OCI-LY3 (cell line): Measurements from ENCODE around the gene SLC4A5.

ENCODE experiments used
- H2AFZ ChIP-seq: fragments of 200-600, 300-600 bp; shearing (Covaris generic); 2 replicates; pipeline ENCODE4 v1.6.0; 2014; ENCODE audit warnings: antibody characterized with exemption, low read depth, low read length
- H3K27ac ChIP-seq: fragments of 200-600, 300-600 bp; sonication (generic); 2 replicates; pipeline ENCODE4 v1.5.1; 2014; ENCODE audit warnings: mild to moderate bottlenecking, low read length, moderate library complexity, mixed read lengths
- H3K27me3 ChIP-seq: fragments of 200-600, 300-600 bp; sonication (generic); 2 replicates; pipeline ENCODE4 v1.6.1; 2014; ENCODE audit warnings: low read depth, low read length, mixed read lengths
- H3K36me3 ChIP-seq: fragments of 200-600, 300-600 bp; sonication (generic); replicated peaks from 2 replicates; pipeline ENCODE3; 2014; ENCODE audit warnings: low read depth, low read length, mixed read lengths
- H3K4me1 ChIP-seq: fragments of 300-600, 200-600 bp; sonication (generic); 2 replicates; pipeline ENCODE4 v1.6.1; 2014; ENCODE audit warnings: low read length, mixed read lengths
- H3K4me2 ChIP-seq: fragments of 200-600, 300-600 bp; sonication (generic); 2 replicates; pipeline ENCODE4 v1.6.1; 2014; ENCODE audit warnings: low read length, mixed read lengths
- H3K4me3 ChIP-seq: fragments of 300-600, 200-600 bp; sonication (generic); 2 replicates; pipeline ENCODE4 v1.5.1; 2014; ENCODE audit warnings: antibody characterized with exemption, mild to moderate bottlenecking, low read length, moderate library complexity
- H3K79me2 ChIP-seq: fragments of 300-600, 200-600 bp; shearing (Covaris generic); 2 replicates; pipeline ENCODE4 v1.6.1; 2014; ENCODE audit warnings: mild to moderate bottlenecking, low read length, mixed read lengths
- H3K9ac ChIP-seq: fragments of 300-600, 200-600 bp; shearing (Covaris generic); 2 replicates; pipeline ENCODE4 v1.6.0; 2014; ENCODE audit warnings: mild to moderate bottlenecking, low read length, moderate library complexity
- H3K9me3 ChIP-seq: fragments of 200-600, 300-600 bp; shearing (Covaris generic); 2 replicates; pipeline ENCODE4 v1.6.1; 2014; ENCODE audit warnings: low read length, mixed read lengths; ENCODE audit not compliant: insufficient read depth
- H4K20me1 ChIP-seq: fragments of 200-600, 300-600 bp; sonication (generic); 2 replicates; pipeline ENCODE4 v1.6.1; 2016; ENCODE audit warnings: low read length, mixed read lengths; ENCODE audit not compliant: insufficient read depth
- EZH2phosphoT487 ChIP-seq: fragments of 200-600 bp; shearing (Covaris generic); IDR thresholded peaks from 2 replicates; pipeline ENCODE4 v1.6.1; 2018; ENCODE audit warnings: antibody characterized with exemption, mixed run types, low read depth
- TF ChIP-seq, protein P1 (sequence below): fragments of 200-600, 300-600 bp; sonication (generic); IDR thresholded peaks from 2 replicates; pipeline ENCODE4 v1.5.1; 2014; ENCODE audit warnings: antibody characterized with exemption, low read length, low read depth

Gene SLC4A5

DNA sequence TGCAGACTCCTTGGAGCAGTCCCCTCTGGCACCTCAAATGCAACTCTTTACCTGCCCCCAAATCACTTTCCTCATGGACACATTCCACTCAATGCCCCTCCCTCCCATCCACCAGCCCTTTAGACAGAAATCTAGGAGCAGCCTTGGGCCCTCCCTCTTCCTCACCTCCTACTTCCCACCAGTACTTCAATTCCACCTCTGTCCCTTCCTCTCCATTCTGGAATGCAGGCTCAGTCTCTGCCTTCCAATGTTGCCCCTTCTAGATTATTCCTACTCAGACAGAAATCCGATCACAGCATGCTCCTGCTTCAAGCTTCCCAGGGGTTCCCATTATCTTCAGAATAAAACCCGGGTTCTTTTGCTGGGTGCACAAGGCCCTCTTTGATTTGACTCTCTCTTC lies 82.7 kb downstream of the SLC4A5 start:
- H3K4me2 ChIP-seq, result no peak overlapping the region
- H4K20me1 ChIP-seq, result no peaks in the 10 kb centered on the region
- no peak overlapping the region for H2AFZ ChIP-seq
- no peaks in the 10 kb centered on the region for H3K4me1 ChIP-seq
- H3K9me3 ChIP-seq, result no peaks in the 10 kb centered on the region
- H3K27me3 ChIP-seq, result no peaks in the 10 kb centered on the region
- H3K79me2 ChIP-seq, result no peaks in the 10 kb centered on the region
- no peak overlapping the region for H3K4me3 ChIP-seq
- no peak overlapping the region for H3K27ac ChIP-seq
- no peak overlapping the region for H3K9ac ChIP-seq
- H3K36me3 ChIP-seq, result peaks cover 34% of the 10 kb centered on the region
- TF ChIP-seq, protein P1, sequence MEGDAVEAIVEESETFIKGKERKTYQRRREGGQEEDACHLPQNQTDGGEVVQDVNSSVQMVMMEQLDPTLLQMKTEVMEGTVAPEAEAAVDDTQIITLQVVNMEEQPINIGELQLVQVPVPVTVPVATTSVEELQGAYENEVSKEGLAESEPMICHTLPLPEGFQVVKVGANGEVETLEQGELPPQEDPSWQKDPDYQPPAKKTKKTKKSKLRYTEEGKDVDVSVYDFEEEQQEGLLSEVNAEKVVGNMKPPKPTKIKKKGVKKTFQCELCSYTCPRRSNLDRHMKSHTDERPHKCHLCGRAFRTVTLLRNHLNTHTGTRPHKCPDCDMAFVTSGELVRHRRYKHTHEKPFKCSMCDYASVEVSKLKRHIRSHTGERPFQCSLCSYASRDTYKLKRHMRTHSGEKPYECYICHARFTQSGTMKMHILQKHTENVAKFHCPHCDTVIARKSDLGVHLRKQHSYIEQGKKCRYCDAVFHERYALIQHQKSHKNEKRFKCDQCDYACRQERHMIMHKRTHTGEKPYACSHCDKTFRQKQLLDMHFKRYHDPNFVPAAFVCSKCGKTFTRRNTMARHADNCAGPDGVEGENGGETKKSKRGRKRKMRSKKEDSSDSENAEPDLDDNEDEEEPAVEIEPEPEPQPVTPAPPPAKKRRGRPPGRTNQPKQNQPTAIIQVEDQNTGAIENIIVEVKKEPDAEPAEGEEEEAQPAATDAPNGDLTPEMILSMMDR, result no peak
- TF ChIP-seq EZH2phosphoT487, result no peak

DNA sequence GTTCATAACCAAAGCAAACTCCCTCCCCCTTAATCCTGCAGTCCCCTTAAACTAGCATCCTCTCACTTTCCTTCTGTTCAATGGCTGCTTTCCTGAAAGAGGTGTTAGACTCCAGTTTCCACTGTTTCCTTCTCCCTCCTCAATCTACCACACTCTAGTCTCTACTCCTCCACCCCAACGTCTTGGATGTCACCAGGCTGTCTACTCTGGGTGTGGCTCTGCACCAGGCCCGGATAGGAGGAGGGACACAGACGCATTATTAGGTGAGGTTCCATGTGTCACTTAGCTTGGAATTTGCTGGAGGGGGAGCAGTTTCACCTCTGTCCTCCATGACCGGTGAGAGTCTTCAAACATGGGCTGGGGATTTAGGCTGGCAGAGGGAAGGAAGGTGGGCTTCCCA lies 83.5 kb downstream of the SLC4A5 start:
- no peak for TF ChIP-seq EZH2phosphoT487
- TF ChIP-seq, protein P1, result no peak
- no peaks in the 10 kb centered on the region for H4K20me1 ChIP-seq
- no peaks in the 10 kb centered on the region for H3K27me3 ChIP-seq
- H3K27ac ChIP-seq, result no peak overlapping the region
- H3K4me1 ChIP-seq, result no peaks in the 10 kb centered on the region
- H3K9me3 ChIP-seq, result no peaks in the 10 kb centered on the region
- no peak overlapping the region for H3K4me3 ChIP-seq
- no peak overlapping the region for H2AFZ ChIP-seq
- H3K9ac ChIP-seq, result no peak overlapping the region
- H3K4me2 ChIP-seq, result no peak overlapping the region
- H3K36me3 ChIP-seq, result peaks cover 30% of the 10 kb centered on the region
- no peaks in the 10 kb centered on the region for H3K79me2 ChIP-seq

DNA sequence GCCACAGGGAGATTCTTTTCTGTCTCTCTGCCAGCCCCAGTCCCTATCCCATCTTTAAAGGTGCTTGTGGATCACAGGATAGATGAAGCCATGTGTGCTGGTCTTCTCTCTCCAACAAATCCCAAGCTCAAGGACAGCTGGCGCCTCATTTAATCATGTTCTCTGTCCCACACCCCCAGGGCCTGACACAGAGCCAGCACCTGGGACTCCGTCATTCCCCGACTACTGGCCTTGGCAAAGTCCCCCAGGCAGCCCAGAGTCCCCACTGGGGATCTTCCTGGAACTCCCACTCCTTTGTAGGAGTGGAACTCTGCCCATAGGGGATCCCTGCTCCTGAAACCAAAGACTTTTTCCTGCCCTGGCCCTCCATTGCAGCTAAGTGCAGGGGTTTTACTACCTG lies 84.0 kb downstream of the SLC4A5 start:
- H3K36me3 ChIP-seq, result peaks cover 30% of the 10 kb centered on the region
- no peaks in the 10 kb centered on the region for H3K79me2 ChIP-seq
- no peak overlapping the region for H2AFZ ChIP-seq
- H3K4me2 ChIP-seq, result no peak overlapping the region
- H3K9ac ChIP-seq, result no peak overlapping the region
- no peak overlapping the region for H3K27ac ChIP-seq
- no peak overlapping the region for H3K4me3 ChIP-seq
- H4K20me1 ChIP-seq, result no peaks in the 10 kb centered on the region
- H3K9me3 ChIP-seq, result no peaks in the 10 kb centered on the region
- H3K27me3 ChIP-seq, result no peaks in the 10 kb centered on the region
- TF ChIP-seq, protein P1, result no peak
- TF ChIP-seq EZH2phosphoT487, result no peak
- H3K4me1 ChIP-seq, result no peaks in the 10 kb centered on the region

DNA sequence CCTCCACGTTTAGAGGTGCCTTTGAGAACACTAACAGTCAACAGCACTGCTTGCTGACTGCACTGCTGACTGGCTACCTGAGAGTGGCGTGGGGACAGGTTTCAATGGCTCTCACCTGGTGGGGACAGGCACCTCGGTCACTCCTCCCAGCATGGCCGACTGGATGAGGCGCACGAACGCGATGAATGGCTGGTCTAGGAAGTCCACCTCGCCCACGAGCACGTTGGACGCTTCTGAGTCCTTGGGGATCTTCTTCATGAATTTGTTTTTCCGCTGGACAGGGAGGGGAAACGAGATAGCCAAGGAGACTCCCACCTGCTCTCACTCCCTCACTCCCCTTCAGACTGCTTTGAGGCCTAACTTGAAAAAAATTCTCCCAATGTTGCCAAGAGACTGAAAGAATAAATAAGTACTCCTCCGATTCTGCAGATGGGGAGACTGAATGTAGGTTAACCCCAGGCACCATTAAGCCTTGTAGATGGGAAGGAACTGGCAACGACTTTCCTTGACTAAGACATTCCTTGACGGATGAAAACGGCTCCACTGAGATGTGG lies 87.5 kb downstream of the SLC4A5 start:
- Histone ChIP-seq H3K9ac (no peak overlapping the region), H3K4me1 (no peaks in the 10 kb centered on the region), H4K20me1 (no peaks in the 10 kb centered on the region), H3K9me3 (no peaks in the 10 kb centered on the region), H3K79me2 (no peaks in the 10 kb centered on the region), H2AFZ (no peak overlapping the region), H3K27ac (no peak overlapping the region), H3K27me3 (no peaks in the 10 kb centered on the region), H3K4me3 (no peak overlapping the region), H3K4me2 (no peak overlapping the region), H3K36me3 (peaks cover 12% of the 10 kb centered on the region)
- TF ChIP-seq, protein P1, result no peak
- no peak for TF ChIP-seq EZH2phosphoT487
